SK-N-SH treated with all-trans-retinoic acid at 6 μM for 48 hours (cell line): ENCODE data around the gene TMEM131.

Source experiments
- ATAC-seq: fragments of 200-7000 bp; cut with Tn5 transposase; 3 replicates; pipeline ENCODE4 v1.9.1; 2020; ENCODE audit warnings: mild to moderate bottlenecking, moderate library complexity
- BACH2 ChIP-seq: fragments of 250-450 bp; sonication (Bioruptor Pico); IDR thresholded peaks from 2 replicates; pipeline ENCODE4 v1.9.0; 2021; ENCODE audit warnings: mild to moderate bottlenecking, borderline replicate concordance
- CSDC2 ChIP-seq: fragments of 250-450 bp; sonication (Bioruptor Pico); IDR thresholded peaks from 2 replicates; pipeline ENCODE4 v1.5.0; 2020; ENCODE audit warnings: mild to moderate bottlenecking, moderate library complexity
- ESRRG ChIP-seq: fragments of 250-450 bp; sonication (Bioruptor Pico); IDR thresholded peaks from 2 replicates; pipeline ENCODE4 v1.6.1; 2021; ENCODE audit warnings: mild to moderate bottlenecking
- GLIS3 ChIP-seq: fragments of 250-450 bp; sonication (Bioruptor Pico); IDR thresholded peaks from 2 replicates; pipeline ENCODE4 v1.5.0; 2020; ENCODE audit warnings: mild to moderate bottlenecking, moderate library complexity
- OSR1 ChIP-seq: fragments of 250-450 bp; sonication (Bioruptor Pico); IDR thresholded peaks from 2 replicates; pipeline ENCODE4 v1.8.0; 2022; ENCODE audit warnings: moderate library complexity, mild to moderate bottlenecking, inconsistent platforms
- PPARA ChIP-seq: fragments of 250-450 bp; sonication (Bioruptor Pico); IDR thresholded peaks from 2 replicates; pipeline ENCODE4 v1.5.0; 2020; ENCODE audit warnings: mild to moderate bottlenecking, borderline replicate concordance
- RARB ChIP-seq: fragments of 250-450 bp; sonication (Bioruptor Pico); IDR thresholded peaks from 2 replicates; pipeline ENCODE4 v1.8.0; 2021; ENCODE audit warnings: mild to moderate bottlenecking, moderate library complexity
- TCF4 ChIP-seq: fragments of 250-450 bp; sonication (Bioruptor Pico); IDR thresholded peaks from 2 replicates; pipeline ENCODE4 v1.8.0; 2021; ENCODE audit warnings: mild to moderate bottlenecking, moderate library complexity, borderline replicate concordance
- TOX ChIP-seq: fragments of 250-450 bp; sonication (Bioruptor Pico); IDR thresholded peaks from 2 replicates; pipeline ENCODE4 v1.8.0; 2021; ENCODE audit warnings: mild to moderate bottlenecking, moderate library complexity, borderline replicate concordance
- ZC3H10 ChIP-seq: fragments of 250-450 bp; sonication (Bioruptor Pico); IDR thresholded peaks from 2 replicates; pipeline ENCODE4 v1.5.1; 2021; ENCODE audit warnings: mild to moderate bottlenecking, moderate library complexity
- ZFP30 ChIP-seq: fragments of 450-650 bp; formaldehyde crosslinking; IDR thresholded peaks from 2 replicates; pipeline ENCODE4 v1.5.0; 2022; ENCODE audit warnings: mild to moderate bottlenecking, moderate library complexity
- ZNF565 ChIP-seq: fragments of 450-650 bp; formaldehyde crosslinking; conservative IDR thresholded peaks from 2 replicates; pipeline ENCODE4 v1.5.0; 2020; ENCODE audit warnings: low read depth, mild to moderate bottlenecking, moderate library complexity
- ZNF70 ChIP-seq: fragments of 450-650 bp; formaldehyde crosslinking; IDR thresholded peaks from 2 replicates; pipeline ENCODE4 v1.5.0; 2020; ENCODE audit warnings: mild to moderate bottlenecking, moderate library complexity
- ZNF8 ChIP-seq: fragments of 450-650 bp; formaldehyde crosslinking; IDR thresholded peaks from 2 replicates; pipeline ENCODE4 v1.5.0; 2020; ENCODE audit warnings: mild to moderate bottlenecking, moderate library complexity
- TF ChIP-seq, protein P1 (sequence below): fragments of 250-450 bp; sonication (Bioruptor Pico); IDR thresholded peaks from 2 replicates; pipeline ENCODE4 v1.5.1; 2021; ENCODE audit warnings: mild to moderate bottlenecking, moderate library complexity
- TF ChIP-seq, protein P2 (sequence below): fragments of 250-450 bp; sonication (Bioruptor Pico); IDR thresholded peaks from 2 replicates; pipeline ENCODE4 v1.5.1; 2020; ENCODE audit warnings: low read depth, mild to moderate bottlenecking, moderate library complexity
- TF ChIP-seq, protein P3 (sequence below): fragments of 250-450 bp; sonication (Bioruptor Pico); IDR thresholded peaks from 2 replicates; pipeline ENCODE4 v1.5.0; 2020; ENCODE audit warnings: mild to moderate bottlenecking, moderate library complexity
- TF ChIP-seq, protein P4 (sequence below): fragments of 250-450 bp; sonication (Bioruptor Pico); IDR thresholded peaks from 2 replicates; pipeline ENCODE4 v1.8.0; 2020; ENCODE audit warnings: mild to moderate bottlenecking, moderate library complexity, borderline replicate concordance
- TF ChIP-seq, protein P5 (sequence below): fragments of 250-450 bp; sonication (Bioruptor Pico); IDR thresholded peaks from 2 replicates; pipeline ENCODE4 v1.8.0; 2021; ENCODE audit warnings: low read depth, mild to moderate bottlenecking, moderate library complexity, borderline replicate concordance

Gene TMEM131

DNA sequence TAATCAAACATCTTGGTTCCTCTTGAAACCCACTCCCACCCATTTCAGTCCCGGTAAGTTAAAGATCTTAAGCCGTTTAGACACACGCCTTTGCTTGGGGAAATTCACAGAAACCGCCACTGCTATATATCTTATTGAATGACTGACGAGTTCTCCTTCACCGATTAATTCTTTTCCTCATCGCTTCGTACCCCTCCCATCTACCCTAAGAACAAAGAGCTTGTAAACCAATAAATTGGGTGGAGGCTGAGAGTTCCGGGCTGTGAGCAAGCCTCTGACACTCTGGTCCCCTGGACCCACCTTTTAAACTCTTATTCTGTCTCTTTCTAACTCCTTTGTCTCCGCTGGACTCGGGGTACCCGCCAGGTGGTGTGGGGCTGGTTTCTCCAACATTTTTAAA is 30.6 kb downstream of the TMEM131 start (continued):
- TF ChIP-seq, protein P1, sequence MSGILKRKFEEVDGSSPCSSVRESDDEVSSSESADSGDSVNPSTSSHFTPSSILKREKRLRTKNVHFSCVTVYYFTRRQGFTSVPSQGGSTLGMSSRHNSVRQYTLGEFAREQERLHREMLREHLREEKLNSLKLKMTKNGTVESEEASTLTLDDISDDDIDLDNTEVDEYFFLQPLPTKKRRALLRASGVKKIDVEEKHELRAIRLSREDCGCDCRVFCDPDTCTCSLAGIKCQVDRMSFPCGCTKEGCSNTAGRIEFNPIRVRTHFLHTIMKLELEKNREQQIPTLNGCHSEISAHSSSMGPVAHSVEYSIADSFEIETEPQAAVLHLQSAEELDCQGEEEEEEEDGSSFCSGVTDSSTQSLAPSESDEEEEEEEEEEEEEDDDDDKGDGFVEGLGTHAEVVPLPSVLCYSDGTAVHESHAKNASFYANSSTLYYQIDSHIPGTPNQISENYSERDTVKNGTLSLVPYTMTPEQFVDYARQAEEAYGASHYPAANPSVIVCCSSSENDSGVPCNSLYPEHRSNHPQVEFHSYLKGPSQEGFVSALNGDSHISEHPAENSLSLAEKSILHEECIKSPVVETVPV (CRISPR knock-in tag): no peak
- TF ChIP-seq, protein P2, sequence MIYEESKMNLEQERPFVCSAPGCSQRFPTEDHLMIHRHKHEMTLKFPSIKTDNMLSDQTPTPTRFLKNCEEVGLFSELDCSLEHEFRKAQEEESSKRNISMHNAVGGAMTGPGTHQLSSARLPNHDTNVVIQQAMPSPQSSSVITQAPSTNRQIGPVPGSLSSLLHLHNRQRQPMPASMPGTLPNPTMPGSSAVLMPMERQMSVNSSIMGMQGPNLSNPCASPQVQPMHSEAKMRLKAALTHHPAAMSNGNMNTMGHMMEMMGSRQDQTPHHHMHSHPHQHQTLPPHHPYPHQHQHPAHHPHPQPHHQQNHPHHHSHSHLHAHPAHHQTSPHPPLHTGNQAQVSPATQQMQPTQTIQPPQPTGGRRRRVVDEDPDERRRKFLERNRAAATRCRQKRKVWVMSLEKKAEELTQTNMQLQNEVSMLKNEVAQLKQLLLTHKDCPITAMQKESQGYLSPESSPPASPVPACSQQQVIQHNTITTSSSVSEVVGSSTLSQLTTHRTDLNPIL (CRISPR knock-in tag): no peak

DNA sequence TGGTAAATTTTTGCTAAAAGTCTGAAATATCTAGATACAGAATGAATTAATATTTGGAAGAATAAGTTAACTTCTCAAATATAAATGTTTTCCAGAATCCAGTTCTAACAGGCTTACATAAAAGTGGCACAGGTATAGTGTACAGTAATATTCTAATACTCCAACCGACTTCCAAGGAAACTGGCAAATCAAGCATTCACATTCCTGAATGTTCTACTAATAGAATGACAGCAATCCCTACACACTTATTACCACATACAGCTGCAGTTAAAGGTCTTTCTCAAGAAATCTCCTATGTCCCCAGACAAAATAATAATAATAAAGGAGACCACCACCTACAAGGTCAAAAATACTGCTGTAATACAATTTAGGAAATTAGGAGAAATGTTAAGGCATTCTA is 31.9 kb downstream of the TMEM131 start:
- ATAC-seq: peak; percentile 48; the same call in 2 of the 3 replicates
- TF ChIP-seq, protein P1 (CRISPR knock-in tag): no peak
- TF ChIP-seq TOX (CRISPR knock-in tag) (no peak), ZFP30 (no peak), OSR1 (CRISPR knock-in tag) (no peak), ESRRG (CRISPR knock-in tag) (no peak), TCF4 (CRISPR knock-in tag) (no peak), PPARA (CRISPR knock-in tag) (no peak), ZNF70 (CRISPR knock-in tag) (no peak)
- TF ChIP-seq, protein P3, sequence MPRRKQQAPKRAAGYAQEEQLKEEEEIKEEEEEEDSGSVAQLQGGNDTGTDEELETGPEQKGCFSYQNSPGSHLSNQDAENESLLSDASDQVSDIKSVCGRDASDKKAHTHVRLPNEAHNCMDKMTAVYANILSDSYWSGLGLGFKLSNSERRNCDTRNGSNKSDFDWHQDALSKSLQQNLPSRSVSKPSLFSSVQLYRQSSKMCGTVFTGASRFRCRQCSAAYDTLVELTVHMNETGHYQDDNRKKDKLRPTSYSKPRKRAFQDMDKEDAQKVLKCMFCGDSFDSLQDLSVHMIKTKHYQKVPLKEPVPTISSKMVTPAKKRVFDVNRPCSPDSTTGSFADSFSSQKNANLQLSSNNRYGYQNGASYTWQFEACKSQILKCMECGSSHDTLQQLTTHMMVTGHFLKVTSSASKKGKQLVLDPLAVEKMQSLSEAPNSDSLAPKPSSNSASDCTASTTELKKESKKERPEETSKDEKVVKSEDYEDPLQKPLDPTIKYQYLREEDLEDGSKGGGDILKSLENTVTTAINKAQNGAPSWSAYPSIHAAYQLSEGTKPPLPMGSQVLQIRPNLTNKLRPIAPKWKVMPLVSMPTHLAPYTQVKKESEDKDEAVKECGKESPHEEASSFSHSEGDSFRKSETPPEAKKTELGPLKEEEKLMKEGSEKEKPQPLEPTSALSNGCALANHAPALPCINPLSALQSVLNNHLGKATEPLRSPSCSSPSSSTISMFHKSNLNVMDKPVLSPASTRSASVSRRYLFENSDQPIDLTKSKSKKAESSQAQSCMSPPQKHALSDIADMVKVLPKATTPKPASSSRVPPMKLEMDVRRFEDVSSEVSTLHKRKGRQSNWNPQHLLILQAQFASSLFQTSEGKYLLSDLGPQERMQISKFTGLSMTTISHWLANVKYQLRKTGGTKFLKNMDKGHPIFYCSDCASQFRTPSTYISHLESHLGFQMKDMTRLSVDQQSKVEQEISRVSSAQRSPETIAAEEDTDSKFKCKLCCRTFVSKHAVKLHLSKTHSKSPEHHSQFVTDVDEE: no peak
- TF ChIP-seq, protein P2 (CRISPR knock-in tag): no peak

DNA sequence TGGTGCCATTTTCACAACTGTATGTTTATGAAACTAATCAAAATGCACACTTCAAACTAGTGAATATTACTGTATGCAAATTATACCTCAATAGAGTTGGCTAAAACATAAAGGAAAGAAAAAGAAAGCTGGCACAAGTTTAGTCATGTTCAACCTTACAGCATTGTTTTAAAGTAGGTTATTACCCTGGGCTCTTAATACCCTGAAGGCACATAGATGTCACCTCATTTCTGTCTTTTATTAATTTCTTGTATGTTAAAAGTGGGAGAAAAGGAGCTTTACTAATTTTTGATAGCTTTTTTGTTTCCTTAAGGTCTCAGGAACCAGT is 32.7 kb downstream of the TMEM131 start:
- no peak for ATAC-seq
- TF ChIP-seq BACH2 (CRISPR knock-in tag) (no peak), RARB (CRISPR knock-in tag) (no peak), ZNF8 (CRISPR knock-in tag) (no peak), CSDC2 (CRISPR knock-in tag) (no peak), ZNF70 (CRISPR knock-in tag) (no peak)

DNA sequence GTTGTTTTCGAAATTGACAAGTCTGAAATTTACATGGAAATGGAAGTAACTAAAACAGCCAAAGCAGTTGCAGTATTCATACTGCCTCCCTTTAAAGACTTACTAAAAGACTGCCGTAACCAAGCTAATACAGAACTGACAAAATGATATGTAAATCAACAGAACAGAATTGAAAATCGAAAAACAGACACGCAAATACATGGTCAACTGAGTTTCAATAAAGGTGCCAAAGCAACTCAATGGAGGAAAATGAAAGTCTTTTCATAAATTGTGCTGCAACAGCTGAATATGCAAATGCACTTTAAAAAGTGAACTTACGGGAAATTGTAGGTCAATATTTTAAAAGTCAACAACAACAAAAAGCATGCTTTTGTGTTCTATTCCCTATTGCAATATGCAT is 34.2 kb downstream of the TMEM131 start:
- no peak for ATAC-seq
- TF ChIP-seq ZNF565 (CRISPR knock-in tag): no peak
- TF ChIP-seq, protein P4, sequence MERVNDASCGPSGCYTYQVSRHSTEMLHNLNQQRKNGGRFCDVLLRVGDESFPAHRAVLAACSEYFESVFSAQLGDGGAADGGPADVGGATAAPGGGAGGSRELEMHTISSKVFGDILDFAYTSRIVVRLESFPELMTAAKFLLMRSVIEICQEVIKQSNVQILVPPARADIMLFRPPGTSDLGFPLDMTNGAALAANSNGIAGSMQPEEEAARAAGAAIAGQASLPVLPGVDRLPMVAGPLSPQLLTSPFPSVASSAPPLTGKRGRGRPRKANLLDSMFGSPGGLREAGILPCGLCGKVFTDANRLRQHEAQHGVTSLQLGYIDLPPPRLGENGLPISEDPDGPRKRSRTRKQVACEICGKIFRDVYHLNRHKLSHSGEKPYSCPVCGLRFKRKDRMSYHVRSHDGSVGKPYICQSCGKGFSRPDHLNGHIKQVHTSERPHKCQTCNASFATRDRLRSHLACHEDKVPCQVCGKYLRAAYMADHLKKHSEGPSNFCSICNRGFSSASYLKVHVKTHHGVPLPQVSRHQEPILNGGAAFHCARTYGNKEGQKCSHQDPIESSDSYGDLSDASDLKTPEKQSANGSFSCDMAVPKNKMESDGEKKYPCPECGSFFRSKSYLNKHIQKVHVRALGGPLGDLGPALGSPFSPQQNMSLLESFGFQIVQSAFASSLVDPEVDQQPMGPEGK: no peak
- TF ChIP-seq TCF4 (CRISPR knock-in tag): no peak
- no peak for TF ChIP-seq ZC3H10 (CRISPR knock-in tag)
- no peak for TF ChIP-seq GLIS3 (CRISPR knock-in tag)
- TF ChIP-seq PPARA (CRISPR knock-in tag): no peak
- no peak for TF ChIP-seq BACH2 (CRISPR knock-in tag)
- TF ChIP-seq, protein P3: no peak
- TF ChIP-seq, protein P1 (CRISPR knock-in tag): no peak
- TF ChIP-seq, protein P5, sequence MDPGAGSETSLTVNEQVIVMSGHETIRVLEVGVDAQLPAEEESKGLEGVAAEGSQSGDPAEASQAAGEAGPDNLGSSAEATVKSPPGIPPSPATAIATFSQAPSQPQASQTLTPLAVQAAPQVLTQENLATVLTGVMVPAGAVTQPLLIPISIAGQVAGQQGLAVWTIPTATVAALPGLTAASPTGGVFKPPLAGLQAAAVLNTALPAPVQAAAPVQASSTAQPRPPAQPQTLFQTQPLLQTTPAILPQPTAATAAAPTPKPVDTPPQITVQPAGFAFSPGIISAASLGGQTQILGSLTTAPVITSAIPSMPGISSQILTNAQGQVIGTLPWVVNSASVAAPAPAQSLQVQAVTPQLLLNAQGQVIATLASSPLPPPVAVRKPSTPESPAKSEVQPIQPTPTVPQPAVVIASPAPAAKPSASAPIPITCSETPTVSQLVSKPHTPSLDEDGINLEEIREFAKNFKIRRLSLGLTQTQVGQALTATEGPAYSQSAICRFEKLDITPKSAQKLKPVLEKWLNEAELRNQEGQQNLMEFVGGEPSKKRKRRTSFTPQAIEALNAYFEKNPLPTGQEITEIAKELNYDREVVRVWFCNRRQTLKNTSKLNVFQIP (CRISPR knock-in tag): no peak
- no peak for TF ChIP-seq RARB (CRISPR knock-in tag)
